T-helper 22 cell (primary cell): Measurements from ENCODE around the gene SYT2.
"Not testable (repeated sequence)": the region's sequence is repeated elsewhere in the genome, so short reads cannot be mapped to it uniquely, and the experiment has no call there.

Source experiments
- DNase-seq: peaks from one replicate; pipeline ENCODE4 v3.0.0-alpha.2; 2020; ENCODE audit warnings: low read depth

SYT2 gene

DNA sequence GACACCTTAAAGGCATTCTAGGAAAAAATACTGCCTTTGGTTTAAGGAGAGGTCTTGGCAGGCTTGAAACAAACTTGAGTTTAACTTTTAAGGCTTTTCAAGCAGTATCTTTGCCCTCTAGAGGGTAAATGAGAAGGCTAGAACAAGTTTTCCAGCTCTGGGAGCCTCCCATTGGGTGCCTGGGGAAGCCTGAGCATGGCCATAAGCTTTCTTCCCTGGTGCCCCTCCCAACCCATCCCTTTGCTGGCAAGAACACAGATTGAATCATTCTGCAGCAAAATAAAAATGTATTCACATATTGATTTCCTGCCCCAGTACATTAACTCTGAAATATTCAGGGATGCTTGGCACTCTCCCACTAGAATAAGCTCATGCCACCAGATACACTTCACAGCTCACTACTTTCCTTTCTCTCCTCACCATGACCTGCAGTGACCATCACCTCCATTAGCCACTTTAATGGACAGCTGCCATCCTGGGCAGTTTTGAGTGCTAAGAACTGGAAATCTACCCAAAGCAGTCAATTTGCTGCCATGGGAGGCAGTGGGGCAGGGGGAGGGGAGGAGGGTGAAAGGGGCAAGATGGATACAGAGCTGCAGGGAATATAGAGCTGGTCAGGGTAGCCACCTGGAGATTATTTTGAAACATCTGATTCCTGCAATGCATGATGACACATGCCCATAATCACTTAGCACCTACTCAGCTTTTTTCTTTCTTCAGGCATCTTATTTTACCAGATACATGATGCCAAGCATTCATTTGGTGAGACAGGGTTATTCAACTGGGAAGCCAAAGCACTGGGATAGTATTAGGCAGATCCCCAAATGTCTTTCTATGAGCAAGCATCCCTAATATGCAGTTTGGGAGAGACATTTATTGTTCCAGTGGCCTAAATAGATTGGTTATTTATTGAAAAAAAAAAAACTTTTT, 140.6 kb downstream of the SYT2 start:
- DNase-seq: no peak

DNA sequence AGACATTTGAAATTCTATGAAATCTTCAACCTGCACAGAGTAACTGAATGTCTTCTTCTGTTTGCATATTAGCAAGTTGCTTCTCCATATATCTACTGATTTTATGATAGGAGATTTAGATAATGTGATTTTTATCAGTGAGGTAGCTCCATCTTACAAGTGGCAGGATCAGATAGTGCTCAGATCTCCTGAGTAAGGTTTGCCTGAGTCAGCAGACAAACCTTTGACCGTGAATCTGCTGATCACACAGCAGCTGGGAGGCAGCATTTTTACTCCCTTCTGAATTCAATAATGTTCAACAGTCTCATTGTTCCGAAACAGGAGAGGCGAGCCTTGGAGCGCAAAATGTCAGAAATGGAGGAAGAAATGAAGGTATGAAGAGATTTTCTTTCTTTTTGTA, 141.4 kb downstream of the SYT2 start:
- no peak for DNase-seq

DNA sequence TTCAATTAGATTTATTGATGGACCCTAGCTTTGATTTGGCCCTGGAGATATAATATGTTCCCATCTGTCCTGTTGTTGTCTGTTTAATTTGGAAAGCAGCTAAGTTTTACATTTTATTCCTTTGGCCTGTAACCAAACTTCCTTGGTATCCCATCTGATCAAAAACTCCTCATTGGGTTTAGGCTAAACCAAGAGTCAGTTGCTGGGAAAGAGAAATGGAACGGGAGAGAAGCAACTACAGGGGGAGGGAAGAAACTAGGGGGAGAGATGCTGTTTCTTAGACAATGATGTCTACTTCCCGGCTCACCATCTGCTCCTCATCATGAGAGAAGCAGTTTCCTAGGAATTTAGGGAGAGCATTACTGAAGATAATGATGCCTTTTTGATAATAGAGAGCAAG, 141.8 kb downstream of the SYT2 start:
- no peak for DNase-seq

DNA sequence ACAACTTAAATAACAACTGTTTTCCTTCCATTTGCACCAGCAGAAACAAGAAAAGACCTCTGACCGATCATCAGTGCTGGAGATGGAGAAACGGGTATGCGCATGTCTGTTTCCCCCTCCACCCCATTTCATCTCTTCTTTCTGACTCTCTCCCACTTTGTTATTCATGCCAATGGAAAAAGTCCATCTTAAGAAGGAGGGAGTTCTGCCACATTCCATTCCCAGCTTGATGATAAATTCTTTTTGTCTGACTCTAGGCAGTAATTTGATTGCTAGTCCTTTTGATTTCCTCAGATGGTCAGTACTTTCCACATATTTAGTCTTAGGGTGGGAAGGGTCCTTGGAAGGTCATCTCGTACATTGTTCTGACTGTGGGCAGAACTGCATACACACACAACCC, 142.5 kb downstream of the SYT2 start:
- no peak for DNase-seq

DNA sequence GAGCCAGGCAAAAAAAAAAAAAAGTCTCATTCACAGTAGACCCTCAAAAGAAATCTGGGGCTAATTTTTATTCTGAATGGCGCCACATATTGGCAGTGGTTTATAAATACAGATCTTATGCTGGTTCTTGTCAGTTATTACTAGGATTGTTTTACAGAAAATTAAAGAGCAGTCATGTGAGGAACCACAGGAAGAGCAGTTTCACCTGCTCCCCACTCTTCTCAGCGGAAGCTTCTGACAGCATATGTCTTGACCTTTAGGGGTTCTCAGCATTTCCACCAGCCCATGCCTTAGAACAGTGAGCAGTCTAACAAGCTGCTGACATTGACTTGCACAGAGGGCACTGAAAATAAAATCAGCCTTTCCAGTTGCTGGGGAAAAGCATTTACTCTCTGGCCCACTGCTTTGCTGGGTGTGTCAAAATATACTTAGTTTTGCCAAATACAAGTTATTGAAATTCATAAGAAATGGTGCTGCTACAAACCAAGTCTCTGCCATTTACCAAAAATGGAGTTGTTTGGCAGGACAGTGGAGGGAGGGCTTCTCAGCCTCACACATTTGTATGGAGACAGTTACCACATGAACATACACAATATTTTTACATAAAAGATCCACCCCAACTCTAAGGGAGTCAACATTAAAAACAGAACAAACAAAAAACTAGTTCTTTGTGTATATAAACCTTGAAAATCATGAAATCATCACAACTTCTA, 144.2 kb downstream of the SYT2 start:
- no peak for DNase-seq

DNA sequence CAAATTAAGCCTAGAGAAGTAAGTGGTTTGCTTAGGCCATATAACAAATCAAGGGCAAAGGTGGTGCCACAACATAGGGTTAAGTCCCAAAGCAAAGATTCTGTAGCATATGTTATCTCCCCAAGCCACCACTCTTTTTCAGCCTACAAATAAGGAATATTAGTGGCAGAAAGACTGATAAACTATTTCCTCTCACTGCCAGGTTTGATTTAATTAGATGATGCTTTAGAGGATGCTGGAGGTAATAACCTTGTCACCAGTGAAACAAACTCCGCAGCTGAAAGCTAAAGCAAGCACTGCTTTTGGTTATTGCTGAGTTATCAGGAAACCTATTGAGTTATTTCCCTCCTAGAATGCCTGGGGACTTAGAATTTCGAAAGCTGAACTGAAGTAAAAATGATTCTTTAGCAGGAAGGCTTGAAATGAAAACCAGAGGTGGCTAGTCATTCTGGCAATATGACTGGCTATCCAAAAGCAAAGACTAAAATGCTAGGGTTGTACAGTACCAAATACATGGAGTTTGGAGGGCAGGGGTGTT, 145.2 kb downstream of the SYT2 start:
- DNase-seq: no peak

DNA sequence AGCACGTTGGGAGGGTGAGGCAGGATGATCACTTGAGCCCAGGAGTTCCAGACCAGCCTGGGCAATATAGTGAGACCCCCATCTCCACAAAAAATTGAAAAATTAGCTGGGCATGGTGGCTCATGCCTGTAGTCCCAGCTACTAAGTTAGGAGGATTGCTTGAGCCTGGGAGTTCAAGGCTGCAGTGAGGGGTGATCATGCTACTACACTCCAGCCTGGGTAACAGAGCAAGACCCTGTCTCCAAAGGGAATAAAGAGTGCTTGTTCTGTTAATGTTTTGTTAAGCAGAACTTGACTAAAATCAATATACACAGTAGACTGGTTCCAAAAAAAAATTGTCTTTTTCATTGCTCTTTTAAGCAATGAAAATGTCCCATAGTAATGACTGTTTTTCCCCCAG, 146.4 kb downstream of the SYT2 start:
- DNase-seq: no peak

DNA sequence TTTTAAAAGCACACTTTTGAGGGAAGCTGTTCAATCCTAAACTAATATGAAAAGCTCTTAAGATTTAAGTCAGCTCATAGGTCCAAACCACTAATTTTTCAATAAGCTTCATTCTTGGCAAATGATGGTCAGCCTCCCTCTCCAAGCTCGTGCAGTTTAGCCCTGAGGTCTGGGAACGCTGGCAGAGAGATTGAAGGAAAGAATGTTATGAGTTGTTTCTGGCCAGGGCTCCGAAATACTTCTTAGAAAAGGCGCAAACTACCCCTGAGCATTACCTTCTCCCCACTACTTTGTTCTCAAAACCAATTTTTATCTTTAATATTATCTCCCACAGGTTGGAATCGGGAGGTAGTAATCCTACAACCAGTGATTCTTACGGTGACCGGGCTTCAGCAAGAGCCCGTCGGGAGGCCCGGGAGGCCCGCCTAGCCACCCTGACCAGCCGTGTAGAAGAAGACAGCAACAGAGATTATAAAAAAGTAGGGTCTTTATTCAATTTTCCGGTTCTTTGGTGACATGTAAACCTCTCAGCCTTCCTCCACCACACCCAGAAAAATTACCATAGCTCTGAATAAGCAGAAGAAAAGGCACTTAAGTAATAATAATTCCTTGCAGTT, 147.7 kb downstream of the SYT2 start:
- no peak for DNase-seq

DNA sequence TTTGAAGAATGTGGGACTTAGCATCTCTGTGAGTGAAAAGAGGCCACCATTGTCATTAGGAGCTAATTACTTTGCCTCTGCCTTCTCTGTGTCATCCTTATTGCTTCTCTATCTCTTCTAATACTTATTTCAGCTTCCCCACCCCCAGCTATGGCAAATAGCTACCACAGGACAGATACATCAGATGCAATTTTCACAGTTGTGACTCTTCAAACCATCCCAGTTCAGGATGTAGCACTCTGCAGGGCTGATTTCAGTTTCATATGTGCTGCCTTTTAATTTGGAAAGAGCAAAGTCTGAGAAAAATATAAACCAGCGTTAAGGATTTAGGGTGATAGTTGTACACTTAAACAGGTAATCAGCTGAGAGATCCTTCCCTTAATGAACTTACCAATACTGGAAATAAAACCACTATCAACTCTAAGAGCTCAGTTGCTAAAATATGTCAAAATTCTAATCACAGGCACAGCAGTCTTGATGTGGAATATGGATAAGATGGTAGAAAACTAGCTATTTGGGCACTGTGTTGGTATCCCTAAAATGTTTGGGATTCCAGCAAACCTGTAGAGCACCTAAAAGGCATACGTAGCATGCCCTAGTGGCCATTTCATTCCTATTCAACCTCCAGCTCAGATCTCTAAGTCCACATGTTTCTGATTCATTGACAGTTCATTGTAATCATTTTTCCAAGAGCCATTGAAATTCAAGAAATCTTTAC, 148.4 kb downstream of the SYT2 start:
- no peak for DNase-seq

DNA sequence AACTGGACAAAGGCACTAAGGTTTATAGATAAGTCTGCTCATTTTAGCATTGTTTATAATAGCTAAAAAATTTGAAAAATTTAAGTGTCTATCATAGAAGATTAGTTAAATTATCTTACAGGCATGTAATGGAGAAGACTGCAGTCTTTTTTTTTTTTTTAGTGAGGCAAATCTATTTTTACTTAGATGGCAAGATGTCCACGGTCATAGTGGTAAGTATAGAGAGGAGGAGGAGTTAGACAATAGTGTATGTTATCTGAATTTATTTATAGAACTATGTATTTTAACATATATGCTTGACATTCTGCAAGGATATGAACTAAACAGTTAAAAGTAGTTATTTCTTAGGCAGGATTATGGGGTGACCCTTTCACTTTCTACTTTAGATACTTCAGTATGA, 149.0 kb downstream of the SYT2 start:
- no peak for DNase-seq

DNA sequence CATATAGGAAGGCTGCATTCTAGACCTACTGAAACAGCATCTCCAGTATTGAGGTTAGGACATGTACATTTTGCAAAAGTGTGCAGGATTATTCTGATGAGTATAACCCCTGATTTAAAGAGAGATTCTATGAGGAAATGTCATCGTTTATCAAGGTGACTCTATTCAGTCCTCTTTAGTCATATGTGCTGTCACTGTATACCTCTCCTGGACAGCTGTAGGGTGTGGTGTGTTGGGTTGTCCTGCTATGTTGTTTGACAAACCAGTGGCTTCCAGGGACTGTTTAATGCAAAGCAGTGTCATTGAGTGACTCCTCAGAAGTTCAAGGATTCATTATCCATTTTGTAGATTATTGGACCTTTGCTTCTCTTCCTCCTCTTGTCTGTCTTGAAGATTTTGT, 152.6 kb downstream of the SYT2 start:
- DNase-seq: not testable (repeated sequence)

DNA sequence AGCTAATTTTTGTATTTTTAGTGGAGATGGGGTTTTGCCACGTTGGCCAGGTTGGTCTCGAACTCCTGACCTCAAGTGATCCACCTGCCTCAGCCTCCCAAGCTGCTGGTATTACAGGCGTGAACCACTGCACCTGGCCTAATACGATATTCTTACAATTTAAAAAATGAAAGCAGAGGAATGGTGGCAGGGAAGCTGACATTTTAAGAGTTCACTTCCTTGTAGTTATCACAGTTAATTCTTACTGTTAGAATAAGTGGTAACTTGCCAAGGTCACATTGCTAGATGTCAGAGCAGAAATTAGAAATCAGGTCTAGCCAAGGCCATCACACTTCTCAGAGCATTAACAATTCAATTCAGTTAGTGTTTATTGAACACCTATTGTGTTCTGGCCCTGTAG, 154.2 kb downstream of the SYT2 start:
- DNase-seq: not testable (repeated sequence)

DNA sequence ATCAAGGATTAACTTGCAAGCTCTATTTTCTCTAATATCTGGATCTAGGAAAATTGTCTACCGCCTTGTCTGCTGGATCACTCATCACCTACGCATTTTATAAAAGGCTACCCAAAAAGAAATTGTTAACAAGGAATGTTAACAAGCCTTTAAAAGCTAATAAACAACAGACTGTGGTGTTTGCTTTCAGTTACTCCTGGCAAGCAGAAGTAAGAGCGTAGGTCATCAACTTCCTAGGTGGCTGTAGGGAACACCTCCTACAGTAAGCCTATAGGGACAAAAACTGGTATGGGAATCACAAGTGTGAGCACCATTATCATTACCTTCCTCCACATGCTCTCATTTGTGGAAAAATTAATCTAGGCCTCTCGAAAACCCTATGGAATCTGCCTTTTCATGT, 155.6 kb downstream of the SYT2 start:
- DNase-seq: not testable (repeated sequence)

DNA sequence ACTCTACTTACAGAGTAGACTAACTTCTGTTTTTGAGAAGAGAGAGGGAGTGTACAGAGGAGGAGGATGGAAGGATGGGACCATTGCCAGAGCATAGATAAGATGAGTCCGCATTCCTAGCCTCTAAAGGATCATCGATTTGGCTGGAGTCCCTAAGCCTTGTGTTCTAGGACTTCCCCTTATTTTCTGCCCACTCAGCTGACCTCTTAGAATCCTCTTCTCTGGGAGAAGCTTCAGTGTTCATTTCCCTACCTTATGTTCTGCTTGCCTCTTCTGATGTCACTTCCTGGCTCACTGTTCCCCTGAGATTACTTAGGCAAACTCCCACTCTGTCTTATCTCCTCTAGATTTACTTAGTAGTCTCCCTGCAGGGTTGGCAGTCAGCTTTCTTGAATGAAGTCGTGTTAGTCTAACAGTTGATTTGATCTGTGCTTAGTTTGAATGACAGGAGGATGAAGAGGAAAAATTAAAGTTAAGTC, 156.7 kb downstream of the SYT2 start:
- DNase-seq: no peak

DNA sequence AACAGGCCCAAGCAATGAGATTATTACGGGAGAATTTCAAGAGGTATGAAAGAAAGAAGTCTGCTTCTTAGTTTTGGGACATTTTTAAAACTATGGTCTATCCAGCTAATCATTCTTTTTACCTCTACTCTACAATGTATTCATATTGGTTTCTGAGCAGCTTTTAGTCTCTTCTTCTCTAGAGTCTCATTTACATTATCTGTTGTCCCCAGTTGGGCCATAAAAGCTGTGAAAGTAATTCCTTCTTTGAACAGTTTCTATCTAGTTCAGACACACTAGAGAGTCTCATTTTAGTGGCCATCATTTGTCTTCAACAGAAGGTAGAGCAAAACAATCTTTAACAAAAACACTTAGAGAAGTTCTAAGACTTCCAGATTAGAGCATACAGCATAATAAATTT, 157.2 kb downstream of the SYT2 start:
- DNase-seq: not testable (repeated sequence)

DNA sequence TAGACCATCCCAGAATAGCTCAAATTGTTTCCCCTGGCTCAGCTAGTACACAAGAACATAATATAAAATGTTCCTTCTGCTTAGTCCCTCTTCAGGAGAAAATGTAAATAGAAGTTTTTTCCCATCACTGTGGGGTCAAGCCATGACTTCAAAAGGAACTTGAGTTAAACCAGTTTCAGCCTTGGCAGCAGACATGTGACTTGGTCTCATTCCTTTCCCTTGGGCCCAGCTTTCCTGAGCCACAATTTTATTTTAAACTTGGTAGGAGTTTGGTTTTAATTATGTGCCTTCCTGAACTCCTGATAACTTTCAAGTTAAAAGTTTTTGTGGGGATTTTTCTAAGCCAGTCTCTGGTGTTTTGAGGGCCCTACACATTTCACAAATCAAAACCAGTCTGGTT, 157.6 kb downstream of the SYT2 start:
- DNase-seq: not testable (repeated sequence)

DNA sequence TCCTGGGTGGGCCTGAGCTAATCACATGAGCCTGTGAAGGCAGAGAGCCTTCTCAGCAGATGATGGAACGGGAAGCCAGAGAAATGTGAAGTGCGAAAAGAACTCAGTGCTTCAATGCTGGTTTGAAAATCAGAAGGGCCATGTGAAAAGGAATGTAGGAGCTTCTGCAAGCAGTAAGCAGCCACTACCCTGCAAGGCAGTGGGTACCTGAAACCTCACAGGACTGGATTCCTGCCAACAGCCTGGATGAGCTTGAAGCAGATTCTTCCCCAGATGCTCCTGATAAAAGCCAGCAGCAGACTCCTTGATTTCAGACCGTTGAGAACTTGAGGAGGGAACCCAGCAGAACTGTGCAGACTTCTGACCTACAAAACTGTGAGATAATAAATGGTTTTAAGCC, 158.6 kb downstream of the SYT2 start:
- no peak for DNase-seq

DNA sequence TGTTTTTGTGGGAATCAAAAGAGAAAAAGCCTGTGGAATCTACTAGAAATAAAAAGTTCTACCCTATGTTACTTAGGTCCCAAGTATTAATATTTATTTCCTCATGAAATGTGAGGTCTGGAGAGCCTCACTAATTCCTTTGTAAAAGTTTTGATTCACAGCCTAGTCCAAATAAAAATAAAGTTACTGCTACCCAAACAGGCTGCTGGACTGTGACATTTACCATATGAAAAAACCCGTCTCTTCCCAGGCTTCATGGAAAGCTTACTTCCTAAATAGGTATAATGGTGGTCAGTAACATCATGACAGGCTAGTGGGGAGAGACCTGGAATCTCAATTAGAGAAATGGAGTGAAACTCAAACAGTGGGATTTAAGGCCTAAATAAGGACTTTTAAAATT, 160.2 kb downstream of the SYT2 start:
- not testable (repeated sequence) for DNase-seq

DNA sequence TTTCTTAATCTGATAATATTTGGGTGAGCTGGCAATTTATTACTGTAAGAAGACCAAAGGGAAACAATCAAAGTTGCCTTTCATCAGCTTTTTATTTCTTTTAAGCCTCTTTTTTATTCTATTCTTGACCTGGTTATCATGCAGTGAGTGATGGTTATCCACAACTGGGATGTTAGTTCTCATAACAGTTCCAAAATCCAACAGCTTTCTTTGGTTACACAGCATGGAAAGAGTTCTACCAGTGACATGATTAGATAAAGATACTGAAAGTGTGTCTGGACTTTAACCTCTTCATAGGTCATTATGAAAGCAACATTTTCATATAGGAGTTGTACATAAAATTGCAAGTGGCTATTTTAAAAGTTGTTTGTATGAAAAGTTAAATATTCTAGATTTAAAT, 163.0 kb downstream of the SYT2 start:
- no peak for DNase-seq

DNA sequence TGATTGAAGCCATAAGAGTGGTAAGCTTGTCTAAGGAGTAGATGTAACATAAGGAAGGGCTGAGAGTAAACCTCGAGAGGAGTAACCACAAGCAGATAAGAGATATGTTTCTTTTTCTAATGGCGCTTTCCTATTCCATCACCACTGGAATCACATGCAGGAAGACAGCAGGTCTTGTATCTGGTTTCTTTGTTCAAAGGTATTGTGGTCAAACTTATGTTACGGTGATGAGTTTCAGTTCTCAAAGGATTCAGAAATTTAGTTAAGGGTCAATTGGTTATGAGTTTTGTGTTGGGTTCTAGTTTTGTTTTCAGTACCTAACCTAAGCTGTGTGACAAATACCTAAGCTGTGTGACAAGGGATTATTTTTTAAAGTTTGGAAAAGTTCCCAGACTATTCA, 163.5 kb downstream of the SYT2 start:
- not testable (repeated sequence) for DNase-seq

DNA sequence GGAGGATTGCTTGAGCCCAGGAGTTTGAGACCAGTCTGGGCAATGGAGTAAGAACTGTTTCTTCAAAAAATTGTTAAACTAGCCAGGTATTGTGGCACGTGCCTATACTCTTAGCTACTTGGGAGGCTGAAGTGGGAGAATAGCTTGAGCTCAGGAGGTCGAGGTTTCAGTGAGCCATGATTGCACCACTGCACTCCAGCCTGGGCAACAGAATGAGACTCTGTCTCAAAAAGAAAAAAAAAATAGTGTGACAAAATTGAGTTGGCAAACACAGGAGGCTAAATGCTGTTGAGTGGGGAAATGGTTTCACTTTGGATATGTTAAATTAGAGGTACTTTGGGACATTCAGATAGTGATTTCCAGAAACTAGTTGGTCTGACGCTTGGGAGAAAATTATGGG, 163.9 kb downstream of the SYT2 start:
- not testable (repeated sequence) for DNase-seq
